ENCODE data around the gene UACA.

Gene UACA

DNA sequence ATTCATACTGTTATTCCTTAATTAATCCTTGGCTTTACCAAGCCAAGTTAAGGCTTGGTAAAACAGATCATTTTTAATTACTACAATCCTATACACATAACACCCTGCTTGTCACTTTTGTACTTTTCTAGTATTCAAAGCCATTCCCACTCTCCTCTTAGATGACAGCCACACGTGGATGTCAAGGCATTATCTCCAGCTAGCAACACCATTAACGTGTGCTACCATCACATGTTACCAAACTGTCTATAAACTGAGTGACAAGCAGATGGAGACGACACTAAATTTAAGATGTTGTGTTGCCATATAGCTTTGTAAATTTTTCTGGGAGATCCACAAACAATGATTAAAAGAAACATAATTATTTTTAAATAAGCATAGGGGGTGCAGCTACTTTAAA lies 103.7 kb downstream of the UACA start (continued):
- TF ChIP-seq, protein P1, sequence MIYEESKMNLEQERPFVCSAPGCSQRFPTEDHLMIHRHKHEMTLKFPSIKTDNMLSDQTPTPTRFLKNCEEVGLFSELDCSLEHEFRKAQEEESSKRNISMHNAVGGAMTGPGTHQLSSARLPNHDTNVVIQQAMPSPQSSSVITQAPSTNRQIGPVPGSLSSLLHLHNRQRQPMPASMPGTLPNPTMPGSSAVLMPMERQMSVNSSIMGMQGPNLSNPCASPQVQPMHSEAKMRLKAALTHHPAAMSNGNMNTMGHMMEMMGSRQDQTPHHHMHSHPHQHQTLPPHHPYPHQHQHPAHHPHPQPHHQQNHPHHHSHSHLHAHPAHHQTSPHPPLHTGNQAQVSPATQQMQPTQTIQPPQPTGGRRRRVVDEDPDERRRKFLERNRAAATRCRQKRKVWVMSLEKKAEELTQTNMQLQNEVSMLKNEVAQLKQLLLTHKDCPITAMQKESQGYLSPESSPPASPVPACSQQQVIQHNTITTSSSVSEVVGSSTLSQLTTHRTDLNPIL (CRISPR knock-in tag; IDR thresholded peaks at IDR 0.05; ENCODE audit: low read depth): no peak

DNA sequence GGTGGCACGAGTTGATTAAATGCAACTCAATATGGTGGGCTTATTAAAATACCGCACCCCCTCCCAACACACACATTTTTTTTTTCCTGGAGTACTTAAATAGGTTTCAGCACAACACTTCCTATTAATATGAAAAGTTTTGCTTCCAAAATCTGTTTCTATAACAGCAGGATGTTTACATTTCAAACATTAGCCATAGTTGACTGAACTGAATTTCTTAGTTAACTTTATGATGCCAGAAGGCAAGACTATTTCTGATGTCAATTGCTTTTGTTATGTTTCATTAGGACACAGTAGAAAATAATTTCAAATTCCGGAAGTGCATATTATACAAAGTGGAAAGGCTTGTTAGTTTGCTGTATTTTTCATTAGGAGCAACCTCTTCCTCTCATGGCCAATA lies 104.7 kb downstream of the UACA start:
- ATAC-seq: no peak
- TF ChIP-seq, protein P2, sequence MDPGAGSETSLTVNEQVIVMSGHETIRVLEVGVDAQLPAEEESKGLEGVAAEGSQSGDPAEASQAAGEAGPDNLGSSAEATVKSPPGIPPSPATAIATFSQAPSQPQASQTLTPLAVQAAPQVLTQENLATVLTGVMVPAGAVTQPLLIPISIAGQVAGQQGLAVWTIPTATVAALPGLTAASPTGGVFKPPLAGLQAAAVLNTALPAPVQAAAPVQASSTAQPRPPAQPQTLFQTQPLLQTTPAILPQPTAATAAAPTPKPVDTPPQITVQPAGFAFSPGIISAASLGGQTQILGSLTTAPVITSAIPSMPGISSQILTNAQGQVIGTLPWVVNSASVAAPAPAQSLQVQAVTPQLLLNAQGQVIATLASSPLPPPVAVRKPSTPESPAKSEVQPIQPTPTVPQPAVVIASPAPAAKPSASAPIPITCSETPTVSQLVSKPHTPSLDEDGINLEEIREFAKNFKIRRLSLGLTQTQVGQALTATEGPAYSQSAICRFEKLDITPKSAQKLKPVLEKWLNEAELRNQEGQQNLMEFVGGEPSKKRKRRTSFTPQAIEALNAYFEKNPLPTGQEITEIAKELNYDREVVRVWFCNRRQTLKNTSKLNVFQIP (CRISPR knock-in tag; IDR thresholded peaks at IDR 0.05; ENCODE audit: borderline replicate concordance, low read depth): no peak

DNA sequence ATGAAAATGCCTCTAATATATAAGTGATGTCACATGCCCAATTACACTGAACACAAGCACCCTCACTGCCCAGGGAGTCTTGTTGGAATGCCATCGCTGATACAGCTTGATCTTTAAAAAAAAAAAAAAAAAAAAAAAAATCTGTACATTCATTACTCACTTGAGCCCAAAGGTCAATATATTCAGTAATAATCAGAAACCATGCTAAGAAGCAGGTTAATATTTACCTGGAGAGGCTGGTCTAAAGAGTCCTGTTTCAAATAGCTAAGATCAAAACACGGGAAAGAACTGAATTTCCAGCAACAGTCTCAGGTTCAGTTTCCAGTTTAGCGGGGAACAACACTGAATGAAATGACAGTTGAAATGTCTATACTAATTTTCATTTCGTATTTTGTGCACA lies 109.9 kb downstream of the UACA start:
- no peak for ATAC-seq
- no peak for TF ChIP-seq ISL1 (CRISPR knock-in tag; IDR thresholded peaks at IDR 0.05)
- TF ChIP-seq, protein P3, sequence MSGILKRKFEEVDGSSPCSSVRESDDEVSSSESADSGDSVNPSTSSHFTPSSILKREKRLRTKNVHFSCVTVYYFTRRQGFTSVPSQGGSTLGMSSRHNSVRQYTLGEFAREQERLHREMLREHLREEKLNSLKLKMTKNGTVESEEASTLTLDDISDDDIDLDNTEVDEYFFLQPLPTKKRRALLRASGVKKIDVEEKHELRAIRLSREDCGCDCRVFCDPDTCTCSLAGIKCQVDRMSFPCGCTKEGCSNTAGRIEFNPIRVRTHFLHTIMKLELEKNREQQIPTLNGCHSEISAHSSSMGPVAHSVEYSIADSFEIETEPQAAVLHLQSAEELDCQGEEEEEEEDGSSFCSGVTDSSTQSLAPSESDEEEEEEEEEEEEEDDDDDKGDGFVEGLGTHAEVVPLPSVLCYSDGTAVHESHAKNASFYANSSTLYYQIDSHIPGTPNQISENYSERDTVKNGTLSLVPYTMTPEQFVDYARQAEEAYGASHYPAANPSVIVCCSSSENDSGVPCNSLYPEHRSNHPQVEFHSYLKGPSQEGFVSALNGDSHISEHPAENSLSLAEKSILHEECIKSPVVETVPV (CRISPR knock-in tag; IDR thresholded peaks at IDR 0.05): no peak
- no peak for TF ChIP-seq ZFP3 (CRISPR knock-in tag; IDR thresholded peaks at IDR 0.05)
- TF ChIP-seq OSR1 (CRISPR knock-in tag; IDR thresholded peaks at IDR 0.05): no peak
- TF ChIP-seq CSDC2 (CRISPR knock-in tag; IDR thresholded peaks at IDR 0.05): no peak
- TF ChIP-seq, protein P4, sequence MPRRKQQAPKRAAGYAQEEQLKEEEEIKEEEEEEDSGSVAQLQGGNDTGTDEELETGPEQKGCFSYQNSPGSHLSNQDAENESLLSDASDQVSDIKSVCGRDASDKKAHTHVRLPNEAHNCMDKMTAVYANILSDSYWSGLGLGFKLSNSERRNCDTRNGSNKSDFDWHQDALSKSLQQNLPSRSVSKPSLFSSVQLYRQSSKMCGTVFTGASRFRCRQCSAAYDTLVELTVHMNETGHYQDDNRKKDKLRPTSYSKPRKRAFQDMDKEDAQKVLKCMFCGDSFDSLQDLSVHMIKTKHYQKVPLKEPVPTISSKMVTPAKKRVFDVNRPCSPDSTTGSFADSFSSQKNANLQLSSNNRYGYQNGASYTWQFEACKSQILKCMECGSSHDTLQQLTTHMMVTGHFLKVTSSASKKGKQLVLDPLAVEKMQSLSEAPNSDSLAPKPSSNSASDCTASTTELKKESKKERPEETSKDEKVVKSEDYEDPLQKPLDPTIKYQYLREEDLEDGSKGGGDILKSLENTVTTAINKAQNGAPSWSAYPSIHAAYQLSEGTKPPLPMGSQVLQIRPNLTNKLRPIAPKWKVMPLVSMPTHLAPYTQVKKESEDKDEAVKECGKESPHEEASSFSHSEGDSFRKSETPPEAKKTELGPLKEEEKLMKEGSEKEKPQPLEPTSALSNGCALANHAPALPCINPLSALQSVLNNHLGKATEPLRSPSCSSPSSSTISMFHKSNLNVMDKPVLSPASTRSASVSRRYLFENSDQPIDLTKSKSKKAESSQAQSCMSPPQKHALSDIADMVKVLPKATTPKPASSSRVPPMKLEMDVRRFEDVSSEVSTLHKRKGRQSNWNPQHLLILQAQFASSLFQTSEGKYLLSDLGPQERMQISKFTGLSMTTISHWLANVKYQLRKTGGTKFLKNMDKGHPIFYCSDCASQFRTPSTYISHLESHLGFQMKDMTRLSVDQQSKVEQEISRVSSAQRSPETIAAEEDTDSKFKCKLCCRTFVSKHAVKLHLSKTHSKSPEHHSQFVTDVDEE (CRISPR knock-in tag; IDR thresholded peaks at IDR 0.05): no peak
- no peak for TF ChIP-seq TOX (CRISPR knock-in tag; IDR thresholded peaks at IDR 0.05; ENCODE audit: borderline replicate concordance)

DNA sequence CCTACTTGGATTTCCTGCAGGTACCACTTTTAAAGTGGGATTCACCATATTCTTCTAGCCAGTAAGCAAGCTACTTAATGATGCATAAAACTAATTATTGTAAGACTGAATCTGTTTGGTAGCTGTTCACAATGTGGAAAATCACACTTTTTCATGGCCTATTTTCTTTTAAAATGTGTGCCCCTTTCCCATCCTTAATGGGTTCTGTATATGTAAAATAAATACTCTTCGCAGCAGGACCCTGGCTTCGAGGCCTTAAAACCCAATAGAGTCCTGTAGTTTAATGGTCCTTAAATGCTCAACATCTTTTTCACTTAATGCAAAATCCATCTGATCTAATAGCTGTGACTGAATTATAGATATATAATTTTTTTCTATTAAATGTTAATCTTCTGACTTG lies 111.0 kb downstream of the UACA start:
- ATAC-seq: no peak

DNA sequence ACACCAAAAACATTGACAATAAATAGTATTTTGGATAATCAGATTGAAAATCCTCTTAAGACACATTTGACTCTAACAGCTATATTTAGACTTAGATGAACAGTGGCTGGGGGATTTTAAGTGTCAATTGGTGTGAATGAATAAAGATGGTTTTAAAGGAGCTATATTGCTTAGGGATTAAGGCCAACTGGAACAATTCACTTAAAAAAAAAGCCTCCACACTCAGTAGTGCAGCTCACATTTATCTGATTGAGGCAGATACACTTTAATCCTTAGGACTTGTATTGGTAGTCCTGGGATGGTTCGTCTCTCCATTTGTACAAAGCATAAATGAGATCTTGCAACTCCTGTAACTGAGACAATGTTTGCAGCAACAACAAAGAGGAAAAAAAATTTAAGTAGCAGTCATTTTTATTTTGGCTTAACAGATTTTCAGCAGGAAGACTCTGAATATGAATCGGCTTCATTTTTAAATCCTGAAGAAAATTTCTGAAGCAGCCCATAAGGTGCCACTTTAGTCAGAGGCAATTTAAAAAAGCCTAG lies 112.0 kb downstream of the UACA start:
- TF ChIP-seq GLIS3 (CRISPR knock-in tag; IDR thresholded peaks at IDR 0.05): no peak
- no peak for TF ChIP-seq CSDC2 (CRISPR knock-in tag; IDR thresholded peaks at IDR 0.05)
- TF ChIP-seq RARB (CRISPR knock-in tag; IDR thresholded peaks at IDR 0.05): no peak
- no peak for TF ChIP-seq BACH2 (CRISPR knock-in tag; IDR thresholded peaks at IDR 0.05; ENCODE audit: borderline replicate concordance)
- no peak for TF ChIP-seq OSR1 (CRISPR knock-in tag; IDR thresholded peaks at IDR 0.05)
- TF ChIP-seq, protein P4 (CRISPR knock-in tag; IDR thresholded peaks at IDR 0.05): no peak
- TF ChIP-seq ZC3H10 (CRISPR knock-in tag; IDR thresholded peaks at IDR 0.05): no peak
- no peak for ATAC-seq

More for the DNA sequence above, 111.0 kb downstream of the UACA start:
- TF ChIP-seq ZNF565 (CRISPR knock-in tag; conservative IDR thresholded peaks at IDR 0.05; ENCODE audit: low read depth) (no peak), CSDC2 (CRISPR knock-in tag; IDR thresholded peaks at IDR 0.05) (no peak)
- TF ChIP-seq, protein P2 (CRISPR knock-in tag; IDR thresholded peaks at IDR 0.05; ENCODE audit: borderline replicate concordance, low read depth): no peak

All from SK-N-SH treated with all-trans-retinoic acid at 6 μM for 48 hours (cell line).